ENCODE measurements around the gene MBNL1.
A peak's percentile ranks its signal among the peaks of the same experiment; 100 is the strongest.
"Not testable (repeated sequence)": the region's sequence is repeated elsewhere in the genome, so short reads cannot be mapped to it uniquely, and the experiment has no call there.

The MBNL1 gene

DNA sequence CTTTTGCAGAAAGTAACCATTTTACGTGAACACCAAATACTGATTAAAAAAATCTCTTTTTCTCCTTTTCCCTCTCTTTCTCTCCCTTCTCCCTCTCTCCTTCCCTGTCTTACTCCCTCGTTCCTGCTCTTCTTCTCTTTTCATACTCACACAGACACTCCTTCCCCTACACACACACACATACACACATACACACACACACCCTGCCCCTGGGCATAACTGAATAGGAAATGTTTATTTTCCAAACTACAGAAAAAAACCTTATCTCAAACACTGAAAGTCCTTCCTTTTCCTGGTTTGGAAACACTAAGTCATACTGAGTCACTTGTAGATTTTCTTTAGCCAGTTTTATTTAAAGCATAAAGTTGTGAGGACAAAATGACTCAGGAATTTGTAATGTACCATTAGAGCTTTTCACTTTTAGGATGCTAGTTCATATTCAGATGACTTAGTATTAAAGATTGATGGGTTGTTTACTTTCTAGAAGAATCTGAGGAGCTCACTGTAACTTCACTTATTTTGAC, 62.4 kb downstream of the MBNL1 start:
- DNase-seq (ENCODE audit: low read depth) = peak; percentile 36
- no peak overlapping the region for H3K4me3 ChIP-seq (ENCODE audit: low read depth, low read length)
- in situ Hi-C loops (cut with HindIII; ENCODE audit: low sequenced_read_pairs) = no loop called here
- TF ChIP-seq, protein P1, sequence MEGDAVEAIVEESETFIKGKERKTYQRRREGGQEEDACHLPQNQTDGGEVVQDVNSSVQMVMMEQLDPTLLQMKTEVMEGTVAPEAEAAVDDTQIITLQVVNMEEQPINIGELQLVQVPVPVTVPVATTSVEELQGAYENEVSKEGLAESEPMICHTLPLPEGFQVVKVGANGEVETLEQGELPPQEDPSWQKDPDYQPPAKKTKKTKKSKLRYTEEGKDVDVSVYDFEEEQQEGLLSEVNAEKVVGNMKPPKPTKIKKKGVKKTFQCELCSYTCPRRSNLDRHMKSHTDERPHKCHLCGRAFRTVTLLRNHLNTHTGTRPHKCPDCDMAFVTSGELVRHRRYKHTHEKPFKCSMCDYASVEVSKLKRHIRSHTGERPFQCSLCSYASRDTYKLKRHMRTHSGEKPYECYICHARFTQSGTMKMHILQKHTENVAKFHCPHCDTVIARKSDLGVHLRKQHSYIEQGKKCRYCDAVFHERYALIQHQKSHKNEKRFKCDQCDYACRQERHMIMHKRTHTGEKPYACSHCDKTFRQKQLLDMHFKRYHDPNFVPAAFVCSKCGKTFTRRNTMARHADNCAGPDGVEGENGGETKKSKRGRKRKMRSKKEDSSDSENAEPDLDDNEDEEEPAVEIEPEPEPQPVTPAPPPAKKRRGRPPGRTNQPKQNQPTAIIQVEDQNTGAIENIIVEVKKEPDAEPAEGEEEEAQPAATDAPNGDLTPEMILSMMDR (IDR thresholded peaks at IDR 0.05; ENCODE audit: low read depth, low read length, missing control alignments) = no peak

DNA sequence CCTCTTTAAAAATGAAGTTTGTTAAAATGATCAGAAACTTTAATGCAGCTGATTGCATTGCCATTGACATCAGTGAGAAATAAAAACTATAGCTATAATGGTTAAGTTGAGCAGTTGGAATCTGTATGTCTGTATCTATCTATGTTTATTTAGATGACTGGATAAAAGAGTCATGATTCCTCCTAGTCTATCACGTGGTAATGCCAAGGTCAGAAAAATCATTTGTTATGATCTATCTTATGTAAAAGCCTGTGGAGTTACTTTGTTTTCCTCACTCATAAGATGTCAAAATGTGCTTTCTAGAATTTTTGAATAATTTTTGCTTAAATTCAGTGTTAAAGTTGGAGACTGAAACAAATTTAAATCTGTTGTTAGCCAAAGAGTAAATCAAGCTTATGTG, 63.3 kb downstream of the MBNL1 start:
- TF ChIP-seq, protein P1 (IDR thresholded peaks at IDR 0.05; ENCODE audit: low read depth, low read length, missing control alignments) = no peak
- no peak overlapping the region for H3K4me3 ChIP-seq (ENCODE audit: low read depth, low read length)
- in situ Hi-C loops (cut with HindIII; ENCODE audit: low sequenced_read_pairs) = no loop called here
- DNase-seq (ENCODE audit: low read depth) = no peak

DNA sequence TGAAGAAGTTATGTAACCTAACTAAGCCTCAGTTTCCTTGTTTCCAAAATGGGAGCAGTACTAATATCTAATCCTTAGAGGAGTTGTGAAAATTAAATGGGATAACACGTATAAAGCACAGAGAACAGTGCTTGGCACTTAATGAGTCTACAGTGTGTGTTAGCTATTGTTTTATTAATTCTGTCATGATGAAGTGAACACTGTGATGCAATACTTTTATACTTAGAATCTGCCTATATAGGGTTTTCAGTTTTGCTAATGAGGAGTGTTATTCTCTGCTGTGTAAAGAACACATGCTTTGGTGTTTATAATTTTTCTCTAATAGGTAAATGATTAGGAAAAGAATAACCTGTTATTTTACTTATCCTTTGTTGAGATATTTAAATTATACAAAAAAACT, 65.2 kb downstream of the MBNL1 start:
- in situ Hi-C loops (cut with HindIII; ENCODE audit: low sequenced_read_pairs) = no loop called here
- TF ChIP-seq, protein P1 (IDR thresholded peaks at IDR 0.05; ENCODE audit: low read depth, low read length, missing control alignments) = no peak
- H3K4me3 ChIP-seq (ENCODE audit: low read depth, low read length) = no peak overlapping the region
- DNase-seq (ENCODE audit: low read depth) = no peak

DNA sequence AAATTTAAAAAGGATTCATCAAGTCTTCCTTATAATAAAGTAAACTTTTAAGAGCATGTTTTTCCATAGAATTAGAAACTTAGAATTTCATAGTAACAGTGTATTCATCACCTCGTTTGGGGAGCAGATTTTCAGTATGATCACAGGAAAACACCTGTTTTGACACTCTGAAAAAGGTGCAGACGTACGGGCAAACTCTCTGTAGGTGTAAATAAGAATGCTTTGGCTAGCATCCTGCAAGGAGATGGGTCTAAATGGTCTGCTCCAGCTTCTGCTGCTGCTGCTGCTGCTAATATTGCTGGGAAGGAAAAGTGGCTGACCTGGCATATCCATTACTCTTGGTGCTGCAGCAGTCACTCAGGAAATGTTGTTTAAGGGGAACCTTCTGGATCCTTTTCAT, 66.0 kb downstream of the MBNL1 start:
- TF ChIP-seq, protein P1 (IDR thresholded peaks at IDR 0.05; ENCODE audit: low read depth, low read length, missing control alignments) = no peak
- H3K4me3 ChIP-seq (ENCODE audit: low read depth, low read length) = no peak overlapping the region
- in situ Hi-C loops (cut with HindIII; ENCODE audit: low sequenced_read_pairs) = no loop called here
- DNase-seq (ENCODE audit: low read depth) = no peak

DNA sequence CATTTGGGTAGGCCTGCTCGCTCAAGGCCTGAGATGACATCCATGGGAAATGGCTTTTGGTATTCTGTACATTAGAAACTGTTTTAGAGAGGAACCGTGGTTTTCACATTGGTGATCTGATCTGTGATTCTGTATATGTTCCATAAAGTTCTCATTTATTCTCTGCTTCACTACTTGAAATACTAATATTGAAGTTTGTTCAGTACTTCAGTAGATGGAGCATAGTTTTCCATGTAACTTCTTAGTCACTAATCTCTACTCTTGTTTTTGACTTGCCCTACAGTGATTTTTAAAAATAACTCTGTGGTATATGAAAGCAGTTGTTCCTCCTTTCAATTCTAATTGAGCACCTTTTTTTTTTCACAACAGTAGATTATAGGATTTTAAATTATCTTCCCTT, 66.5 kb downstream of the MBNL1 start:
- no peak for DNase-seq (ENCODE audit: low read depth)
- in situ Hi-C loops (cut with HindIII; ENCODE audit: low sequenced_read_pairs) = no loop called here
- no peak overlapping the region for H3K4me3 ChIP-seq (ENCODE audit: low read depth, low read length)
- TF ChIP-seq, protein P1 (IDR thresholded peaks at IDR 0.05; ENCODE audit: low read depth, low read length, missing control alignments) = no peak

DNA sequence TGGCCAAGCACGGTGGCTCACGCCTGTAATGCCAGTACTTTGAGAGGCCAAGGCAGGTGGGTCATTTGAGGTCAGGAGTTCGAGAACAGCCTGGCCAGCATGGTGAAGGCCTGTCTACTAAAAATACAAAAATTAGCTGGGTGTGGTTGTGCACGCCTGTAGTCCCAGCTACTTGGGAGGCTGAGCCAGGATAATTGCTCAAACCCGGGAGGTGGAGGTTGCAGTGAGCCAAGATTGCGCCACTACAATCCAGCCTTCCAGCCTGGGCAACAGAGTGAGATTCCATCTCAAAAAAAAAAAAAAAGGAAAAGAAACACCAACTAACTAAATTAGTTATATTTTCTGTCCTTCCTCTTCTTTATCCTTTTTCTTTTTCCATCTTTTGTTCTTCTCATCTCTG, 68.6 kb downstream of the MBNL1 start:
- in situ Hi-C loops (cut with HindIII; ENCODE audit: low sequenced_read_pairs); DNase-seq (ENCODE audit: low read depth); H3K4me3 ChIP-seq (ENCODE audit: low read depth, low read length): not testable (repeated sequence)

DNA sequence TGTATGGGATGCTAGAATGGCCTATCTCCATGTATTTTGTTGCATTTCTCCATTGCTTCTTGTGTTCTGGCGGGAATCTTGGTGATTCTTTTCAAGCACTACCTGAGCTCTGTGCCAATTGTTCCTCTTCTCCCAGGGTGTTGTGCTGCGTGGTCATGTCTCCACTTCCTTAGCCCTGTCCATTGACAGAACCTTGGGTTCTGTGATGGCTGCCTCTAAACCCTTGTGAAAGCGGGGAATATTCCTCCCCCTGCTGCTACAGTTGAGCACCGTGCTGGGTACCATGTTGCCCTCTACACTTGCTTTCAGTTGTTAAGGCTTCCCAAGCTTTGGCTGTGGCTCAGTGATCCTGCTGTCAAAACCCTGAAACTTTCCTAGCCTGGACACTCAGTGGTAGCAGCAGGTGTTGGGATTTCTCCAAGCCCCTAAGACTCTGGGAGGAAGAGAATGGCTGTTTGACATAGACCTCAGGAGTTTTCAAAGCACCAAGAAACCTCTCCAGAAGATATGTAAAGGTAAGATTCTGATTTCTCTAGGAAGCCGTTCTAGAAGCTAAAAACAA, 69.5 kb downstream of the MBNL1 start:
- DNase-seq (ENCODE audit: low read depth) = no peak
- in situ Hi-C loops (cut with HindIII; ENCODE audit: low sequenced_read_pairs) = no loop called here
- H3K4me3 ChIP-seq (ENCODE audit: low read depth, low read length) = no peak overlapping the region

More for the DNA sequence above, 69.5 kb downstream of the MBNL1 start:
- TF ChIP-seq, protein P1 (IDR thresholded peaks at IDR 0.05; ENCODE audit: low read depth, low read length, missing control alignments) = no peak
